ENCODE data around the gene SLC25A39. TPM values are rescaled to one million over a fixed set of nuclear protein-coding genes. Genes with fewer than 3 reads are reported as not detected.

Gene SLC25A39
- total RNA-seq, 1 donor from 2014 or later, result 68.0 TPM

GRCh38 chr17:44277976-44278375, 46.6 kb downstream of the SLC25A39 start:
- DNase-seq, result no peak

- DNase-seq, result no peak
Observed at GRCh38 chr17:44273607-44274006, 51.0 kb downstream of the SLC25A39 start.

GRCh38 chr17:44272954-44273353, 51.7 kb downstream of the SLC25A39 start:
- no peak for DNase-seq

GRCh38 chr17:44272321-44272951, 52.2 kb downstream of the SLC25A39 start:
- no peak for DNase-seq

Small RNAs within 50 kb of the gene (small RNA-seq; reads per million reads assigned to genes)
- gene RF00012 (ENCODE audit: low replicate concordance), result not detected
- gene RN7SL507P (ENCODE audit: low replicate concordance), result not detected
- gene RNU6-453P (ENCODE audit: low replicate concordance), result not detected

Other genes starting within 250 kb of the SLC25A39 start
- 55.1 TPM for gene HDAC5, start 201.2 kb downstream of the SLC25A39 start, total RNA-seq
- gene HROB, start 182.9 kb downstream of the SLC25A39 start, total RNA-seq, result 2.1 TPM
- gene ASB16, start 154.1 kb downstream of the SLC25A39 start, total RNA-seq, result 0.89 TPM
- gene TMUB2, start 137.9 kb downstream of the SLC25A39 start, total RNA-seq, result 16.4 TPM
- gene ATXN7L3, start 124.9 kb downstream of the SLC25A39 start, total RNA-seq, result 26.2 TPM
- 52.6 TPM for gene UBTF, start 105.1 kb downstream of the SLC25A39 start, total RNA-seq
- gene SLC4A1, start 56.7 kb downstream of the SLC25A39 start, total RNA-seq, result 30.1 TPM
- 7.6 TPM for gene RUNDC3A, start 16.2 kb downstream of the SLC25A39 start, total RNA-seq
- 184 TPM for gene GRN, start 20.5 kb upstream of the SLC25A39 start, total RNA-seq
- 3.4 TPM for gene FAM171A2, start 39.0 kb upstream of the SLC25A39 start, total RNA-seq
- 2.4 TPM for gene ITGA2B, start 64.8 kb upstream of the SLC25A39 start, total RNA-seq
- 32.4 TPM for gene GPATCH8, start 178.6 kb upstream of the SLC25A39 start, total RNA-seq
- gene FZD2, start 232.7 kb upstream of the SLC25A39 start, total RNA-seq, result 5.7 TPM